ENCODE measurements around the gene CACNG7.

Gene CACNG7

GRCh38 chr19:53879140-53880081 is 29.7 kb upstream of the CACNG7 start:
- DNase-seq (ENCODE audit: low read depth), result no peak

- DNase-seq (ENCODE audit: low read depth), result no peak
These were observed 28.2 kb upstream of the CACNG7 start for GRCh38 chr19:53880711-53881481.

- DNase-seq (ENCODE audit: low read depth), result no peak
These were observed 27.3 kb upstream of the CACNG7 start, which contains the start of gene PRKCG for GRCh38 chr19:53881482-53882390. Gene PRKCG, plus strand, starts transcription at chr19:53882197. Its CDS starts 298 bp downstream, at chr19:53882495.

GRCh38 chr19:53882391-53883050 is 26.6 kb upstream of the CACNG7 start:
- DNase-seq (ENCODE audit: low read depth), result no peak

- no peak for DNase-seq (ENCODE audit: low read depth)
These were observed 25.8 kb upstream of the CACNG7 start for GRCh38 chr19:53883231-53883661.

GRCh38 chr19:53883741-53884140 is 25.3 kb upstream of the CACNG7 start:
- DNase-seq (ENCODE audit: low read depth), result no peak

- no peak for DNase-seq (ENCODE audit: low read depth)
These were observed 24.8 kb upstream of the CACNG7 start for GRCh38 chr19:53884256-53884655.

- no peak for DNase-seq (ENCODE audit: low read depth)
These were observed 24.0 kb upstream of the CACNG7 start for GRCh38 chr19:53885036-53885435.

- DNase-seq (ENCODE audit: low read depth), result no peak
These were observed 16.6 kb upstream of the CACNG7 start for GRCh38 chr19:53892301-53892980.

- no peak for DNase-seq (ENCODE audit: low read depth)
These were observed 16.1 kb upstream of the CACNG7 start for GRCh38 chr19:53892981-53893325.

GRCh38 chr19:53894707-53895106 is 14.4 kb upstream of the CACNG7 start:
- DNase-seq (ENCODE audit: low read depth), result no peak

GRCh38 chr19:53896682-53897081 is 12.4 kb upstream of the CACNG7 start:
- DNase-seq (ENCODE audit: low read depth), result no peak

GRCh38 chr19:53897459-53897858 is 11.6 kb upstream of the CACNG7 start:
- DNase-seq (ENCODE audit: low read depth), result no peak

GRCh38 chr19:53898166-53898565 is 10.9 kb upstream of the CACNG7 start:
- DNase-seq (ENCODE audit: low read depth), result no peak

GRCh38 chr19:53898636-53899341 is 10.3 kb upstream of the CACNG7 start:
- no peak for DNase-seq (ENCODE audit: low read depth)

GRCh38 chr19:53900191-53900860 is 8.8 kb upstream of the CACNG7 start:
- DNase-seq (ENCODE audit: low read depth), result no peak

GRCh38 chr19:53903055-53903680 is 5.9 kb upstream of the CACNG7 start:
- no peak for DNase-seq (ENCODE audit: low read depth)

GRCh38 chr19:53904909-53905308 is 4.2 kb upstream of the CACNG7 start:
- DNase-seq (ENCODE audit: low read depth), result no peak

- no peak for DNase-seq (ENCODE audit: low read depth)
These were observed 3.3 kb upstream of the CACNG7 start for GRCh38 chr19:53905787-53906186.
